Right forelimb (tissue), 1 donor: ENCODE results near the gene RIMBP3C.
"Not testable (repeated sequence)": the region's sequence is repeated elsewhere in the genome, so short reads cannot be mapped to it uniquely, and the experiment has no call there.

Source experiments
- DNase-seq: peaks from one replicate; pipeline ENCODE4 v3.0.0-alpha.2; 2018

The RIMBP3C gene

GRCh38 chr22:21516970-21517764 is 34.1 kb downstream of the RIMBP3C start:
- DNase-seq, result not testable (repeated sequence)

- not testable (repeated sequence) for DNase-seq
Measured at GRCh38 chr22:21516522-21516921, 34.7 kb downstream of the RIMBP3C start.

- not testable (repeated sequence) for DNase-seq
Measured at GRCh38 chr22:21515234-21515633, 36.0 kb downstream of the RIMBP3C start.

GRCh38 chr22:21514117-21514516 is 37.1 kb downstream of the RIMBP3C start:
- not testable (repeated sequence) for DNase-seq

- DNase-seq, result not testable (repeated sequence)
Measured at GRCh38 chr22:21512022-21512421, 39.2 kb downstream of the RIMBP3C start.

GRCh38 chr22:21510397-21510796 is 40.9 kb downstream of the RIMBP3C start:
- DNase-seq, result not testable (repeated sequence)

- DNase-seq, result not testable (repeated sequence)
Measured at GRCh38 chr22:21499623-21500506, 51.4 kb downstream of the RIMBP3C start.

GRCh38 chr22:21498489-21498888 is 52.8 kb downstream of the RIMBP3C start:
- DNase-seq, result not testable (repeated sequence)

GRCh38 chr22:21497984-21498383 is 53.3 kb downstream of the RIMBP3C start:
- not testable (repeated sequence) for DNase-seq
